Neuronal stem cell (in vitro differentiated cells): ENCODE measurements around the gene NPVF.

Experiments
- DNase-seq: peaks from one replicate; pipeline ENCODE4 v3.0.0-alpha.2; 2013; ENCODE audit warnings: low spot score
- H2AFZ ChIP-seq: one replicate; pipeline ENCODE4 v1.6.1; 2013; ENCODE audit warnings: mild to moderate bottlenecking, low read length, inconsistent platforms
- H2AK5ac ChIP-seq: 2 replicates; pipeline ENCODE4 v1.6.1; 2013; ENCODE audit warnings: low read depth, mild to moderate bottlenecking, inconsistent platforms, low read length, moderate library complexity, mixed read lengths
- H2BK120ac ChIP-seq: 2 replicates; pipeline ENCODE4 v1.6.1; 2013; ENCODE audit warnings: low read depth, mild to moderate bottlenecking, inconsistent platforms, low read length, moderate library complexity, mixed read lengths
- H2BK12ac ChIP-seq: one replicate; pipeline ENCODE4 v1.6.1; 2013; ENCODE audit warnings: low read length, inconsistent platforms
- H2BK15ac ChIP-seq: 2 replicates; pipeline ENCODE4 v1.6.1; 2013; ENCODE audit warnings: mild to moderate bottlenecking, low read length, inconsistent platforms, mixed read lengths
- H2BK5ac ChIP-seq: one replicate; pipeline ENCODE4 v1.6.1; 2013; ENCODE audit warnings: inconsistent platforms, mild to moderate bottlenecking, low read length, moderate library complexity
- H3K14ac ChIP-seq: one replicate; pipeline ENCODE4 v1.6.1; 2013; ENCODE audit warnings: low read length, inconsistent platforms
- H3K18ac ChIP-seq: 2 replicates; pipeline ENCODE4 v1.6.1; 2013; ENCODE audit warnings: low read length, inconsistent platforms
- H3K23ac ChIP-seq: 2 replicates; pipeline ENCODE4 v1.6.1; 2013; ENCODE audit warnings: low read depth, mild to moderate bottlenecking, mixed read lengths, low read length, inconsistent platforms; ENCODE audit not compliant: poor library complexity
- H3K27ac ChIP-seq: replicated peaks from 3 replicates; pipeline ENCODE4 v1.5.1; 2013; ENCODE audit warnings: low read length, inconsistent platforms
- H3K27me3 ChIP-seq, 3 experiments: 2 replicates each; pipeline ENCODE4 v1.6.1; 2013; ENCODE audit warnings: low read length in 3 of 3, mild to moderate bottlenecking in 2 of 3, inconsistent platforms in 1 of 3, low read depth in 1 of 3, mixed read lengths in 1 of 3, moderate library complexity in 1 of 3; ENCODE audit not compliant: control insufficient read depth in 3 of 3, insufficient read depth in 3 of 3
- H3K36me3 ChIP-seq, 2 donors: replicated peaks in 1 of 2; 2 replicates each; pipeline ENCODE4 v1.6.1; 2013; ENCODE audit warnings: low read length in 2 of 2; ENCODE audit not compliant: control insufficient read depth in 2 of 2, insufficient read depth in 2 of 2
- H3K4ac ChIP-seq: 2 replicates; pipeline ENCODE4 v1.6.1; 2013; ENCODE audit warnings: inconsistent platforms, mild to moderate bottlenecking, low read length, moderate library complexity
- H3K4me1 ChIP-seq, 2 donors: 1 replicate in 1 of 2; 2 replicates in 1 of 2; pipeline ENCODE4 v1.6.1; 2013; ENCODE audit warnings: low read length in 2 of 2, low read depth in 1 of 2; ENCODE audit not compliant: control insufficient read depth in 2 of 2, insufficient read depth in 1 of 2
- H3K4me2 ChIP-seq: one replicate; pipeline ENCODE4 v1.6.1; 2013; ENCODE audit warnings: mild to moderate bottlenecking, low read length, inconsistent platforms; ENCODE audit not compliant: insufficient read depth, poor library complexity, severe bottlenecking
- H3K4me3 ChIP-seq, 2 donors: 2 replicates each; pipeline ENCODE4 v1.5.1; 2013; ENCODE audit warnings: low read length in 2 of 2, mild to moderate bottlenecking in 2 of 2, inconsistent platforms in 1 of 2, moderate library complexity in 1 of 2
- H3K79me1 ChIP-seq: one replicate; pipeline ENCODE4 v1.6.1; 2013; ENCODE audit warnings: low read depth, mild to moderate bottlenecking, inconsistent platforms, low read length, moderate library complexity
- H3K9ac ChIP-seq: one replicate; pipeline ENCODE4 v1.6.1; 2013; ENCODE audit warnings: mild to moderate bottlenecking, low read depth, low read length, inconsistent platforms; ENCODE audit not compliant: poor library complexity
- H3K9me3 ChIP-seq, 2 donors: replicated peaks in 1 of 2; 2 replicates each; pipeline versions ENCODE3 to v1.6.1; 2013; ENCODE audit warnings: low read length in 2 of 2, mild to moderate bottlenecking in 2 of 2, inconsistent platforms in 1 of 2, low read depth in 1 of 2, mixed read lengths in 1 of 2, moderate library complexity in 1 of 2; ENCODE audit not compliant: control insufficient read depth in 2 of 2, insufficient read depth in 1 of 2
- H4K8ac ChIP-seq: one replicate; pipeline ENCODE4 v1.6.1; 2013; ENCODE audit warnings: low read depth, mild to moderate bottlenecking, inconsistent platforms, low read length, moderate library complexity
- H4K91ac ChIP-seq: one replicate; pipeline ENCODE4 v1.6.1; 2013; ENCODE audit warnings: low read length, low read depth, mild to moderate bottlenecking, inconsistent platforms; ENCODE audit not compliant: poor library complexity
- WGBS, 2 donors: extraction: QIAGEN DNeasy Blood & Tissue Kit; methylation state at CpG; one replicate each; pipeline ENCODE4 v1.1.7; 2013; ENCODE audit warnings: missing lambda C conversion rate in 2 of 2, mixed read lengths in 1 of 2; ENCODE audit not compliant: insufficient read length in 2 of 2, insufficient replicate concordance in 1 of 2; ENCODE audit errors: extremely low coverage in 2 of 2; 5-methylcytosine and 5-hydroxymethylcytosine counted together

The NPVF gene

DNA sequence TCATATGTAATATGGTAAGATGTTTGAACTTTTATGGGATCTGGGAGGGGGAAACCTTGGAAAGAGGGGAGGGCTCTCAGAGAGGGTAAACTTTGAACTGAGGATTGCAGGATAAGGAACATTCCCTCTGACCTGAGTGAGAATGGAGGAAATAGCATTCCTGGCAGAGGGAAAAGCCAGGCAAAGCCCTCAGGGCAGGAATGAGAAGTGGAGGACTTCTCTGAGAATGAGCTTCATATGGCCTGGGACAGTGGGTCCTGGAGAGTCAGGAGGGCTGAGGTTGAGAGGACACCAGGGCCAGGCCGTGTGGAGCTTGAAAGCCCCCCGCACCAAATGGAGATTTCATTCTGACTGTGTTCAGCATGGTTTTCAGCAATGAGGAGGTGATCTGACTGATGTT lies 34.2 kb downstream of the NPVF start:
- no peak overlapping the region for H3K23ac ChIP-seq

DNA sequence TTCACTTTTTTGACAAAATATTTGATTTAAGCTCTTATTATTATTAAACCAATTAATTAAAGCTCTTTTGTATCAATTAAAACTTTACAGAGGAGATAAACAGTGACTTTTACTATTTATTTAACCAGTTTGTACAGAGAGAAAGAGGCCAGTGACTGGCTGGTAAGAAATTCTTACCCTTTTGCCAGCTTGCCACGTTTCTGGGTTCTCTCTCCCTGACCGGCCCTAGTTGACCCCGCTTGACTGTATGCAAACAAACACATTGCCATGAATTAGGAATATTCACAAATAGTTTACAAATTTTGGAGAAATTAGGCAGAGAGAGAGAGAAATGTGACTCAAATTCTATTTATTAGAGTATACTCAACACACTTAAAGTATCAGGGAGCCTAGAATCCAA lies 36.2 kb downstream of the NPVF start:
- Histone ChIP-seq H3K36me3 (no peaks in the 10 kb centered on the region), H2BK5ac (no peak overlapping the region), H3K4me3 (no peak overlapping the region), H4K8ac (no peak overlapping the region), H4K91ac (no peak overlapping the region), H2BK12ac (no peak overlapping the region), H3K14ac (no peak overlapping the region), H2AK5ac (no peak overlapping the region), H2BK120ac (no peak overlapping the region), H3K27ac (no peak overlapping the region), H3K4ac (no peak overlapping the region), H2BK15ac (no peak overlapping the region), H3K4me2 (no peak overlapping the region), H3K9me3 (peaks cover 6 to 7% of the 10 kb centered on the region in 2 donors), H3K9ac (no peak overlapping the region), H3K27me3 (peaks cover 0 to 3% (median 0%) of the 10 kb centered on the region in 3 experiments), H3K4me1 (no peaks in the 10 kb centered on the region), H2AFZ (no peak overlapping the region), H3K18ac (no peak overlapping the region), H3K23ac (no peak overlapping the region), H3K79me1 (no peaks in the 10 kb centered on the region)
- no CpG with 5 or more reads among the region's 3 CpGs for WGBS, 2 donors
- DNase-seq: no peak

More for the DNA sequence above, 34.2 kb downstream of the NPVF start:
- no peaks in the 10 kb centered on the region for H3K79me1 ChIP-seq
- no peak overlapping the region for H2BK120ac ChIP-seq
- no peak overlapping the region for H4K8ac ChIP-seq
- no CpG with 5 or more reads among the region's 2 CpGs for WGBS, 2 donors
- no peak overlapping the region for H2BK5ac ChIP-seq
- H3K18ac ChIP-seq: no peak overlapping the region
- no peak overlapping the region for H2BK15ac ChIP-seq
- H2AK5ac ChIP-seq: no peak overlapping the region
- no peak overlapping the region for H3K27ac ChIP-seq
- H4K91ac ChIP-seq: no peak overlapping the region
- no peak for DNase-seq
- H3K4me3 ChIP-seq: no peak overlapping the region
- H3K4me2 ChIP-seq: no peak overlapping the region
- H3K36me3 ChIP-seq: no peaks in the 10 kb centered on the region
- no peak overlapping the region for H2AFZ ChIP-seq
- no peak overlapping the region for H3K4ac ChIP-seq
- peaks cover 0 to 6% (median 0%) of the 10 kb centered on the region in 3 experiments for H3K27me3 ChIP-seq
- peaks cover 6 to 7% of the 10 kb centered on the region in 2 donors for H3K9me3 ChIP-seq
- no peaks in the 10 kb centered on the region for H3K4me1 ChIP-seq
- H3K14ac ChIP-seq: no peak overlapping the region
- no peak overlapping the region for H3K9ac ChIP-seq
- H2BK12ac ChIP-seq: no peak overlapping the region

DNA sequence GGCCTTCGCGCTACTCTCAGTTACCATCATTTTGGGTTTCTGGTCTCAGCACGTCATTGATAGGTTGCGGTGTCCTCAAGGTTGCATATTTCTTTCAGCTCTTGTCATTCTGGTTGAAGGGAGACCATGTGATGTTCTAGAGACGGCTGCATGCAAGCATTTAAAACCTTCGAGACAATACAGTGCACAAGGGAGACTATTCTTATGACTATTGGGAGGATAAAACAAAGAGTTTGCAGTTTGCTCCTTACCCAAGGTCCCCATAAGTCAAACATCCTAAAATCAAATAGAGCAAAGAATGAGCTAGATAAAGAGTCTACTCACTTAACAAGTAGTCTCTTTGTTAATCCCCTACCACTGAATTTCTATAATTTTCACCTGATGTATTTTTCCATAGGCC lies 39.1 kb downstream of the NPVF start:
- Histone ChIP-seq H2BK5ac (no peak overlapping the region), H3K27ac (no peak overlapping the region), H4K91ac (no peak overlapping the region), H3K4ac (no peak overlapping the region), H3K23ac (no peak overlapping the region), H3K4me2 (no peak overlapping the region), H2BK120ac (no peak overlapping the region), H3K27me3 (peaks cover 0 to 7% (median 0%) of the 10 kb centered on the region in 3 experiments), H4K8ac (no peak overlapping the region), H2AFZ (no peak overlapping the region), H2BK15ac (no peak overlapping the region), H3K4me1 (peaks cover 0 to 2% of the 10 kb centered on the region in 2 donors), H3K4me3 (no peak overlapping the region), H3K36me3 (no peaks in the 10 kb centered on the region), H3K9ac (no peak overlapping the region), H2AK5ac (no peak overlapping the region), H3K18ac (no peak overlapping the region), H3K79me1 (no peaks in the 10 kb centered on the region), H2BK12ac (no peak overlapping the region), H3K14ac (no peak overlapping the region), H3K9me3 (no peaks in the 10 kb centered on the region)
- no CpG with 5 or more reads among the region's 6 CpGs for WGBS, 2 donors
- DNase-seq: no peak

DNA sequence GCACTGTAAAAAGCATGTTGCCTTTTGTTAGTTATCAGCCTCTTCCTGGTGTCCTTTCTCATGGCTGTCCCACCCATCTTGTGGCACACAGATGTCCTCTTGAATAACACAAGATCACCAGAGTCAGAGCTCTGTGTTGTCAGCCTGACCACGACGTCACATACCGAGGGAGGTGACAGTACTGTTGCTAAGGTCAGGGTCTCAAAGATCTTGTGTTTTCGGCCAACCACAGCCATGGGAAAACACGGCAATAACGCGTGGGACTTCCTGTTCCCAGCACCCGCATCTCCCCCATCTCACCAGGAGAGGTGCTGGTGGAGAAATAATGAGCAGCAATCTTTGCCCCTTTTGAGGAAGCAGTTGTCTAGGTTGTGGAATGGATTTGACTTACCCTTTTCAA lies 40.4 kb downstream of the NPVF start:
- Histone ChIP-seq H2AK5ac (peak overlapping the region; percentile 24), H2BK15ac (no peak overlapping the region), H3K36me3 (no peaks in the 10 kb centered on the region), H3K27ac (no peak overlapping the region), H3K9me3 (no peaks in the 10 kb centered on the region), H2BK12ac (no peak overlapping the region), H3K4me2 (no peak overlapping the region), H3K18ac (no peak overlapping the region), H3K4me1 (peaks cover 0 to 2% of the 10 kb centered on the region in 2 donors), H3K79me1 (no peaks in the 10 kb centered on the region), H4K8ac (no peak overlapping the region), H3K23ac (no peak overlapping the region), H3K14ac (no peak overlapping the region), H3K27me3 (peaks cover 0 to 7% (median 0%) of the 10 kb centered on the region in 3 experiments), H3K9ac (no peak overlapping the region), H4K91ac (no peak overlapping the region), H2BK5ac (no peak overlapping the region), H2BK120ac (no peak overlapping the region), H3K4ac (no peak overlapping the region), H3K4me3 (no peak overlapping the region), H2AFZ (peak overlapping the region; percentile 48)
- DNase-seq: no peak
- no CpG with 5 or more reads among the region's 8 CpGs for WGBS, 2 donors
